B cell (primary cell): ENCODE data around the gene LITAFD.

Experiments used
- EZH2 ChIP-seq: IDR thresholded peaks from 2 replicates; pipeline ENCODE4 v1.6.1; 2012; ENCODE audit warnings: borderline replicate concordance, low read depth, mild to moderate bottlenecking, moderate library complexity, low read length; ENCODE audit not compliant: insufficient read depth, poor library complexity, severe bottlenecking
- TF ChIP-seq, protein P1 (sequence below): fragments of 200-600 bp; IDR thresholded peaks from one replicate; pipeline ENCODE4 v1.8.0; 2022; ENCODE audit warnings: antibody characterized with exemption, mild to moderate bottlenecking

DNA sequence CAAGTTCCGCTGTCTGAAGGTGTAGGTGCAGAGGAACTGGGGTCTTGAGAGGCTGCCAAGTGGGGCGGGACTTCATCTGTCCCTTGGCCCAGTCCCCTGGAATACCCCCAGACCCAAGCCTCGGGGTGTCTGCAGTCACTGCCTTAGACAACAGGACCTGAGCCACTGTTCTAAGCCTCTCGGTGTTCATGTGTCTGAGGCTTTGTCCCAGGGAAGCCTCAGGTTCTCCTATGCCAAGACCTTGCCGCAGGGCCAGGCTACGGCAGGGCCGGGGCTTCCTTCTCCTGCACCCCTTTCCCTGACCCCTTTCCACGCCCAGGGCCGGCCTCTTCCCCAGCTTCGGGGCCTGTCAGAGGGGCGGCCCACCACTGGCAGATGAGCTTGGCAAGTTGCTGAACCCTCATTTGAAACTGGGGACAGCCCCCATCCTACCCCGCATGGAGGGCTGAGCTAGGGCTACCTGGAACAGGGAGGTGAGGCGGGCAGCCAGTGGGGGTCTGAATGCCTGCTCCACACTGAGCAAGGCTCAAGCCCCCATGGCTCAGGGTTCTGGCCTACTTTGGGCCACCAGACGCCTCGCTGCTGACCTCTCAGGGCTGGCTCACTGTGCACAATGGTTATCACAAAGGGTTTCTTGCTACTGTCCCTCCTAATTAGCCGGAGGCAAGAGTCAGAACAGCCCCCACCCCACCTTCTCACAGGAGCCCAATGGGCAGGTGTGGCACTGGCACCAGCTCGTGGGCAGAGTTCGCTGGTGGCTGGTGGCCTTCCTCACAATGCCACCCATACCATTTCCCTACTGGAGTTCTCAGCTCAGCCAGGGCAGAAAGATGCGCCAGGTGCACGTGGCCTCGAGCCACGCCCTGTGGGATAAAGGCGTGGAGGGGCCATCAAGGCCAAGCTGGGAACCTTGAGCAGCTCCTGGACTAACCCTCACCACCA lies 7.1 kb downstream of the LITAFD start:
- TF ChIP-seq EZH2, result no peak
- TF ChIP-seq, protein P1, sequence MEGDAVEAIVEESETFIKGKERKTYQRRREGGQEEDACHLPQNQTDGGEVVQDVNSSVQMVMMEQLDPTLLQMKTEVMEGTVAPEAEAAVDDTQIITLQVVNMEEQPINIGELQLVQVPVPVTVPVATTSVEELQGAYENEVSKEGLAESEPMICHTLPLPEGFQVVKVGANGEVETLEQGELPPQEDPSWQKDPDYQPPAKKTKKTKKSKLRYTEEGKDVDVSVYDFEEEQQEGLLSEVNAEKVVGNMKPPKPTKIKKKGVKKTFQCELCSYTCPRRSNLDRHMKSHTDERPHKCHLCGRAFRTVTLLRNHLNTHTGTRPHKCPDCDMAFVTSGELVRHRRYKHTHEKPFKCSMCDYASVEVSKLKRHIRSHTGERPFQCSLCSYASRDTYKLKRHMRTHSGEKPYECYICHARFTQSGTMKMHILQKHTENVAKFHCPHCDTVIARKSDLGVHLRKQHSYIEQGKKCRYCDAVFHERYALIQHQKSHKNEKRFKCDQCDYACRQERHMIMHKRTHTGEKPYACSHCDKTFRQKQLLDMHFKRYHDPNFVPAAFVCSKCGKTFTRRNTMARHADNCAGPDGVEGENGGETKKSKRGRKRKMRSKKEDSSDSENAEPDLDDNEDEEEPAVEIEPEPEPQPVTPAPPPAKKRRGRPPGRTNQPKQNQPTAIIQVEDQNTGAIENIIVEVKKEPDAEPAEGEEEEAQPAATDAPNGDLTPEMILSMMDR, result no peak
